ENCODE measurements around the gene PTPN7. TPM values are rescaled to one million over a fixed set of nuclear protein-coding genes. Genes with fewer than 3 reads are reported as not detected.

PTPN7 gene
- polyA plus RNA-seq (2013, experiment 1 of 4), result not detected
- polyA plus RNA-seq (2013, experiment 2 of 4), result not detected
- polyA plus RNA-seq (2013, experiment 3 of 4), result not detected
- 0.12 TPM for polyA plus RNA-seq (2013, experiment 4 of 4)

GRCh38 chr1:202160377-202160940 is at the start of gene PTPN7:
TSS of gene PTPN7 (minus strand) at chr1:202160602. CDS start at chr1:202159402, 1,200 bp downstream.
- no peaks in the 10 kb centered on the region for H3K9me3 ChIP-seq (ENCODE audit: control insufficient read depth, low read length)
- H3K4me1 ChIP-seq (ENCODE audit: control insufficient read depth, insufficient read depth, low read length), result peaks cover 22% of the 10 kb centered on the region
- WGBS, 2 experiments, result 86 to 87% methylated on average over 17 of the region's 17 CpGs
- H3K27me3 ChIP-seq (ENCODE audit: control insufficient read depth, insufficient read depth, low read length, poor library complexity, severe bottlenecking), result no peaks in the 10 kb centered on the region
- H3K27ac ChIP-seq (ENCODE audit: insufficient read depth, low read depth, low read length, poor library complexity, severe bottlenecking), result no peak within 1 kb of the TSS
- H3K36me3 ChIP-seq (ENCODE audit: control insufficient read depth, insufficient read depth, low read length), result no peaks in the 10 kb centered on the region
- H3K4me3 ChIP-seq (ENCODE audit: insufficient read depth, low read depth, low read length), result no peak within 1 kb of the TSS

GRCh38 chr1:202208351-202208857 is 48.0 kb upstream of the PTPN7 start:
- WGBS, 2 experiments, result 79 to 84% methylated on average over 11 of the region's 11 CpGs
- H3K27me3 ChIP-seq (ENCODE audit: control insufficient read depth, insufficient read depth, low read length, poor library complexity, severe bottlenecking), result peaks cover 7% of the 10 kb centered on the region
- H3K36me3 ChIP-seq (ENCODE audit: control insufficient read depth, insufficient read depth, low read length), result no peaks in the 10 kb centered on the region
- no peak overlapping the region for H3K27ac ChIP-seq (ENCODE audit: insufficient read depth, low read depth, low read length, poor library complexity, severe bottlenecking)
- peaks cover 6% of the 10 kb centered on the region for H3K4me1 ChIP-seq (ENCODE audit: control insufficient read depth, insufficient read depth, low read length)
- no peak overlapping the region for H3K4me3 ChIP-seq (ENCODE audit: insufficient read depth, low read depth, low read length)
- no peaks in the 10 kb centered on the region for H3K9me3 ChIP-seq (ENCODE audit: control insufficient read depth, low read length)

GRCh38 chr1:202207292-202207691 is 46.9 kb upstream of the PTPN7 start:
- no peak overlapping the region for H3K27ac ChIP-seq (ENCODE audit: insufficient read depth, low read depth, low read length, poor library complexity, severe bottlenecking)
- H3K4me1 ChIP-seq (ENCODE audit: control insufficient read depth, insufficient read depth, low read length), result peaks cover 6% of the 10 kb centered on the region
- H3K27me3 ChIP-seq (ENCODE audit: control insufficient read depth, insufficient read depth, low read length, poor library complexity, severe bottlenecking), result no peaks in the 10 kb centered on the region
- 59 to 68% methylated on average over 1 of the region's 1 CpG for whole genome bisulfite sequencing, 2 experiments
- no peaks in the 10 kb centered on the region for H3K9me3 ChIP-seq (ENCODE audit: control insufficient read depth, low read length)
- no peak overlapping the region for H3K4me3 ChIP-seq (ENCODE audit: insufficient read depth, low read depth, low read length)
- no peaks in the 10 kb centered on the region for H3K36me3 ChIP-seq (ENCODE audit: control insufficient read depth, insufficient read depth, low read length)

- Histone ChIP-seq H3K4me1 (ENCODE audit: control insufficient read depth, insufficient read depth, low read length) (peaks cover 6% of the 10 kb centered on the region), H3K9me3 (ENCODE audit: control insufficient read depth, low read length) (no peaks in the 10 kb centered on the region), H3K36me3 (ENCODE audit: control insufficient read depth, insufficient read depth, low read length) (no peaks in the 10 kb centered on the region), H3K27ac (ENCODE audit: insufficient read depth, low read depth, low read length, poor library complexity, severe bottlenecking) (no peak overlapping the region), H3K27me3 (ENCODE audit: control insufficient read depth, insufficient read depth, low read length, poor library complexity, severe bottlenecking) (no peaks in the 10 kb centered on the region), H3K4me3 (ENCODE audit: insufficient read depth, low read depth, low read length) (no peak overlapping the region)
- 68 to 73% methylated on average over 5 of the region's 5 CpGs for WGBS, 2 experiments
These were observed 45.3 kb upstream of the PTPN7 start for GRCh38 chr1:202205523-202206190.

GRCh38 chr1:202204065-202204464 is 43.7 kb upstream of the PTPN7 start:
- WGBS, 2 experiments, result 59 to 68% methylated on average over 1 of the region's 1 CpG
- H3K36me3 ChIP-seq (ENCODE audit: control insufficient read depth, insufficient read depth, low read length), result no peaks in the 10 kb centered on the region
- no peaks in the 10 kb centered on the region for H3K27me3 ChIP-seq (ENCODE audit: control insufficient read depth, insufficient read depth, low read length, poor library complexity, severe bottlenecking)

GRCh38 chr1:202203238-202204039 is 43.0 kb upstream of the PTPN7 start:
- H3K36me3 ChIP-seq (ENCODE audit: control insufficient read depth, insufficient read depth, low read length), result no peaks in the 10 kb centered on the region
- H3K9me3 ChIP-seq (ENCODE audit: control insufficient read depth, low read length), result no peaks in the 10 kb centered on the region
- no peak overlapping the region for H3K27ac ChIP-seq (ENCODE audit: insufficient read depth, low read depth, low read length, poor library complexity, severe bottlenecking)
- 92 to 95% methylated on average over 13 of the region's 13 CpGs for WGBS, 2 experiments
- peaks cover 6% of the 10 kb centered on the region for H3K4me1 ChIP-seq (ENCODE audit: control insufficient read depth, insufficient read depth, low read length)
- no peak overlapping the region for H3K4me3 ChIP-seq (ENCODE audit: insufficient read depth, low read depth, low read length)
- no peaks in the 10 kb centered on the region for H3K27me3 ChIP-seq (ENCODE audit: control insufficient read depth, insufficient read depth, low read length, poor library complexity, severe bottlenecking)

More at GRCh38 chr1:202204065-202204464, 43.7 kb upstream of the PTPN7 start:
- Histone ChIP-seq H3K27ac (ENCODE audit: insufficient read depth, low read depth, low read length, poor library complexity, severe bottlenecking) (no peak overlapping the region), H3K4me1 (ENCODE audit: control insufficient read depth, insufficient read depth, low read length) (peaks cover 6% of the 10 kb centered on the region), H3K4me3 (ENCODE audit: insufficient read depth, low read depth, low read length) (no peak overlapping the region), H3K9me3 (ENCODE audit: control insufficient read depth, low read length) (no peaks in the 10 kb centered on the region)

- Histone ChIP-seq H3K4me1 (ENCODE audit: control insufficient read depth, insufficient read depth, low read length) (no peaks in the 10 kb centered on the region), H3K27me3 (ENCODE audit: control insufficient read depth, insufficient read depth, low read length, poor library complexity, severe bottlenecking) (no peaks in the 10 kb centered on the region), H3K4me3 (ENCODE audit: insufficient read depth, low read depth, low read length) (no peak overlapping the region), H3K36me3 (ENCODE audit: control insufficient read depth, insufficient read depth, low read length) (no peaks in the 10 kb centered on the region), H3K27ac (ENCODE audit: insufficient read depth, low read depth, low read length, poor library complexity, severe bottlenecking) (no peak overlapping the region), H3K9me3 (ENCODE audit: control insufficient read depth, low read length) (no peaks in the 10 kb centered on the region)
- 94% methylated on average over 7 of the region's 7 CpGs for WGBS, 2 experiments
These were observed 42.2 kb upstream of the PTPN7 start for GRCh38 chr1:202202500-202203168.

GRCh38 chr1:202201971-202202370 is 41.6 kb upstream of the PTPN7 start:
- no peak overlapping the region for H3K27ac ChIP-seq (ENCODE audit: insufficient read depth, low read depth, low read length, poor library complexity, severe bottlenecking)
- H3K9me3 ChIP-seq (ENCODE audit: control insufficient read depth, low read length), result no peaks in the 10 kb centered on the region
- no peaks in the 10 kb centered on the region for H3K36me3 ChIP-seq (ENCODE audit: control insufficient read depth, insufficient read depth, low read length)
- 80 to 87% methylated on average over 4 of the region's 4 CpGs for WGBS, 2 experiments
- H3K4me1 ChIP-seq (ENCODE audit: control insufficient read depth, insufficient read depth, low read length), result no peaks in the 10 kb centered on the region
- H3K27me3 ChIP-seq (ENCODE audit: control insufficient read depth, insufficient read depth, low read length, poor library complexity, severe bottlenecking), result no peaks in the 10 kb centered on the region
- H3K4me3 ChIP-seq (ENCODE audit: insufficient read depth, low read depth, low read length), result no peak overlapping the region

- Histone ChIP-seq H3K9me3 (ENCODE audit: control insufficient read depth, low read length) (no peaks in the 10 kb centered on the region), H3K27me3 (ENCODE audit: control insufficient read depth, insufficient read depth, low read length, poor library complexity, severe bottlenecking) (peaks cover 3% of the 10 kb centered on the region), H3K4me3 (ENCODE audit: insufficient read depth, low read depth, low read length) (no peak overlapping the region), H3K4me1 (ENCODE audit: control insufficient read depth, insufficient read depth, low read length) (no peaks in the 10 kb centered on the region), H3K36me3 (ENCODE audit: control insufficient read depth, insufficient read depth, low read length) (no peaks in the 10 kb centered on the region), H3K27ac (ENCODE audit: insufficient read depth, low read depth, low read length, poor library complexity, severe bottlenecking) (no peak overlapping the region)
- 93 to 97% methylated on average over 3 of the region's 3 CpGs for WGBS, 2 experiments
These were observed 40.9 kb upstream of the PTPN7 start for GRCh38 chr1:202201266-202201665.
